Activated naive CD4-positive, alpha-beta T cell treated with anti-CD3 and anti-CD28 coated beads, Interleukin-2, amount 50 U/mL, for 16 hours (primary cell): ENCODE measurements around the gene MEIS2.

ENCODE experiments used
- DNase-seq: peaks from one replicate; pipeline ENCODE4 v3.0.0-alpha.2; 2020

Gene MEIS2

GRCh38 chr15:37070686-37071085 is 29.7 kb downstream of the MEIS2 start:
- DNase-seq: no peak

GRCh38 chr15:37061996-37062395 is 38.4 kb downstream of the MEIS2 start:
- DNase-seq: no peak

- DNase-seq: no peak
Measured at GRCh38 chr15:37059086-37059485, 41.3 kb downstream of the MEIS2 start.

GRCh38 chr15:37058316-37058985 is 41.9 kb downstream of the MEIS2 start:
- DNase-seq: no peak

- DNase-seq: no peak
Measured at GRCh38 chr15:37057831-37058230, 42.5 kb downstream of the MEIS2 start.

- DNase-seq: no peak
Measured at GRCh38 chr15:37057256-37057655, 43.1 kb downstream of the MEIS2 start.

- no peak for DNase-seq
Measured at GRCh38 chr15:37056177-37057121, 43.9 kb downstream of the MEIS2 start.

GRCh38 chr15:37055481-37055880 is 44.9 kb downstream of the MEIS2 start:
- DNase-seq: no peak

GRCh38 chr15:37054336-37054735 is 46.0 kb downstream of the MEIS2 start:
- DNase-seq: no peak

GRCh38 chr15:37053166-37053565 is 47.2 kb downstream of the MEIS2 start:
- DNase-seq: no peak

GRCh38 chr15:37050345-37050744 is 50.0 kb downstream of the MEIS2 start:
- no peak for DNase-seq

GRCh38 chr15:37046876-37047614 is 53.3 kb downstream of the MEIS2 start:
- DNase-seq: no peak

- DNase-seq: no peak
Measured at GRCh38 chr15:37045859-37046740, 54.2 kb downstream of the MEIS2 start.

GRCh38 chr15:37044915-37045648 is 55.3 kb downstream of the MEIS2 start:
- DNase-seq: no peak

- DNase-seq: no peak
Measured at GRCh38 chr15:37041836-37042235, 58.5 kb downstream of the MEIS2 start.

- no peak for DNase-seq
Measured at GRCh38 chr15:37041042-37041441, 59.3 kb downstream of the MEIS2 start.

GRCh38 chr15:37040072-37040742 is 60.1 kb downstream of the MEIS2 start:
- no peak for DNase-seq

GRCh38 chr15:37038716-37039106 is 61.6 kb downstream of the MEIS2 start:
- DNase-seq: no peak

GRCh38 chr15:37037850-37038715 is 62.3 kb downstream of the MEIS2 start:
- no peak for DNase-seq

GRCh38 chr15:37037071-37037655 is 63.2 kb downstream of the MEIS2 start:
- DNase-seq: no peak
